ENCODE data around the gene KRT37.

The KRT37 gene

GRCh38 chr17:41411072-41411840 is 13.1 kb downstream of the KRT37 start:
- POLR2A ChIA-PET: no interaction called here
- H3K4me3 ChIP-seq (ENCODE audit: low read depth, low read length): no peak overlapping the region
- TF ChIP-seq HOXC10 (CRISPR knock-in tag; IDR thresholded peaks at IDR 0.05) (no peak), SP3 (tag by site-specific recombination; IDR thresholded peaks at IDR 0.05) (no peak), ZFP41 (tag by site-specific recombination; IDR thresholded peaks at IDR 0.05; ENCODE audit: borderline replicate concordance) (no peak), ZNF707 (tag by site-specific recombination; IDR thresholded peaks at IDR 0.05) (no peak), ZSCAN18 (tag by site-specific recombination; IDR thresholded peaks at IDR 0.05) (no peak), ZFHX2 (tag by site-specific recombination; conservative IDR thresholded peaks at IDR 0.05) (no peak)
- no peaks in the 10 kb centered on the region for H3K4me1 ChIP-seq (ENCODE audit: control insufficient read depth, insufficient read depth, low read length)
- no peaks in the 10 kb centered on the region for H3K36me3 ChIP-seq (ENCODE audit: control insufficient read depth in 2 of 2, insufficient read depth in 1 of 2, low read length in 2 of 2)
- H3K9me3 ChIP-seq (ENCODE audit: control insufficient read depth, insufficient read depth, low read depth, low read length): no peaks in the 10 kb centered on the region
- CTCF ChIA-PET: interaction anchor here (0.8 kb wide), 1 partner anchor 139 kb away, joined by 3 read pairs; no protein-coding TSS in a partner anchor
- no peak overlapping the region for H3K27ac ChIP-seq (ENCODE audit: extremely low read depth, low read depth, low read length)

GRCh38 chr17:41407226-41407625 is 17.2 kb downstream of the KRT37 start:
- Histone ChIP-seq H3K4me1 (ENCODE audit: control insufficient read depth, insufficient read depth, low read length) (peaks cover 9% of the 10 kb centered on the region), H3K9me3 (ENCODE audit: control insufficient read depth, insufficient read depth, low read depth, low read length) (no peaks in the 10 kb centered on the region), H3K36me3 (ENCODE audit: control insufficient read depth in 2 of 2, insufficient read depth in 1 of 2, low read length in 2 of 2) (no peaks in the 10 kb centered on the region), H3K27ac (ENCODE audit: extremely low read depth, low read depth, low read length) (no peak overlapping the region), H3K4me3 (ENCODE audit: low read depth, low read length) (no peak overlapping the region)
- ChIA-PET CTCF (interaction anchor here (0.7 to 1.9 kb wide), 5 partner anchors 10 to 254 kb away, joined by 3 to 8 read pairs (median 4); no protein-coding TSS in a partner anchor), POLR2A (no interaction called here)
- TF ChIP-seq ZNF302 (tag by site-specific recombination; IDR thresholded peaks at IDR 0.05; ENCODE audit: low read depth) (no peak), ELK4 (IDR thresholded peaks at IDR 0.05; ENCODE audit: borderline replicate concordance, low read depth, low read length) (no peak), SP7 (tag by site-specific recombination; IDR thresholded peaks at IDR 0.05) (no peak), ZNF16 (tag by site-specific recombination; IDR thresholded peaks at IDR 0.05; ENCODE audit: low read depth) (no peak), ZNF561 (tag by site-specific recombination; IDR thresholded peaks at IDR 0.05; ENCODE audit: borderline replicate concordance) (no peak), ZNF624 (tag by site-specific recombination; IDR thresholded peaks at IDR 0.05) (no peak), SALL2 (tag by site-specific recombination; IDR thresholded peaks at IDR 0.05; ENCODE audit: borderline replicate concordance) (no peak), ZNF24 (tag by site-specific recombination; IDR thresholded peaks at IDR 0.05) (no peak), ZXDB (tag by site-specific recombination; IDR thresholded peaks at IDR 0.05) (no peak), ZNF843 (tag by site-specific recombination; IDR thresholded peaks at IDR 0.05) (no peak), ZNF274 (IDR thresholded peaks at IDR 0.05; ENCODE audit: low read length) (no peak), ZNF274 (tag by site-specific recombination; IDR thresholded peaks at IDR 0.05; ENCODE audit: borderline replicate concordance) (no peak), ZBTB17 (tag by site-specific recombination; IDR thresholded peaks at IDR 0.05) (no peak), PRDM6 (tag by site-specific recombination; IDR thresholded peaks at IDR 0.05) (no peak), ZNF785 (tag by site-specific recombination; IDR thresholded peaks at IDR 0.05) (no peak), ZNF2 (tag by site-specific recombination; IDR thresholded peaks at IDR 0.05) (no peak), BCL11B (tag by site-specific recombination; IDR thresholded peaks at IDR 0.05; ENCODE audit: low read depth) (no peak), PRDM10 (tag by site-specific recombination; IDR thresholded peaks at IDR 0.05) (no peak), ZNF404 (tag by site-specific recombination; IDR thresholded peaks at IDR 0.05) (no peak), ZNF830 (tag by site-specific recombination; IDR thresholded peaks at IDR 0.05; ENCODE audit: low read depth) (no peak)
